IMR-90 (cell line): ENCODE data around the gene KCNMA1.

ENCODE experiments used
- BHLHE40 ChIP-seq: fragments of 150-350 bp; IDR thresholded peaks from 2 replicates; pipeline ENCODE4 v1.6.1; 2016; ENCODE audit warnings: mild to moderate bottlenecking, low read depth, low read length
- FOS ChIP-seq: fragments of 150-350 bp; IDR thresholded peaks from 2 replicates; pipeline ENCODE4 v1.6.1; 2016; ENCODE audit warnings: low read depth, low read length
- MAZ ChIP-seq: IDR thresholded peaks from 2 replicates; pipeline ENCODE4 v1.6.1; 2012; ENCODE audit warnings: low read depth, mild to moderate bottlenecking, low read length, improper control_type of control experiment, moderate library complexity, borderline replicate concordance
- NFE2L2 ChIP-seq: fragments of 150-350 bp; IDR thresholded peaks from 2 replicates; pipeline ENCODE4 v1.6.1; 2016; ENCODE audit warnings: low read depth, mild to moderate bottlenecking, low read length
- POLR2A ChIP-seq: IDR thresholded peaks from 2 replicates; pipeline ENCODE4 v1.6.1; 2012; ENCODE audit warnings: mild to moderate bottlenecking, low read depth, low read length
- RAD21 ChIP-seq: IDR thresholded peaks from 2 replicates; pipeline ENCODE4 v1.6.1; 2012; ENCODE audit warnings: low read length, improper control_type of control experiment
- SMC3 ChIP-seq: fragments of 150-350 bp; IDR thresholded peaks from 2 replicates; pipeline ENCODE4 v1.6.1; 2016; ENCODE audit warnings: low read depth, mild to moderate bottlenecking, antibody characterized with exemption, low read length, moderate library complexity
- TF ChIP-seq, protein P1 (sequence below): fragments of 150-350 bp; IDR thresholded peaks from 2 replicates; pipeline ENCODE4 v1.6.1; 2017; ENCODE audit warnings: mild to moderate bottlenecking, antibody characterized with exemption, low read length, low read depth
- TF ChIP-seq, protein P2 (sequence below): conservative IDR thresholded peaks from 2 replicates; pipeline ENCODE4 v1.5.1; 2012; ENCODE audit warnings: mild to moderate bottlenecking, low read depth, low read length, improper control_type of control experiment

DNA sequence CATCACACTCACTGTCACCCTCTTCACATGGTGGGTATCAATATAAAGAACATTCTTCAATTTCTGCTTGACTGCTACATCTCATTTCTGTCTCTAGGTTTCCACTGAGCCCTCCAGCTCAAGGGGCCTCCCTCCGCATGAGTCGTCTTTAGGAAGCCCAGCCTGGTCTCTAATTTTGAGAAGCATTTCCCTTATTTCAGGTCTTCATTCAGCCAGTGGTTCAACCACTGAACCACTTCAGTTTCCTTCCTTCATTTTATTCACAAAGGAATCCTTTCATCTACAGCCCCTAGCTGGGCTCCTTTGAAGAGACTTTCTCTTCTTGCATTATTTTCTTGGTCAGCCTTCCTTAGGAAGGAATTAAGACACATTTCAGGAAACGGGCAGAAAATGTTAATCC is 257.4 kb downstream of the KCNMA1 start:
- TF ChIP-seq, protein P1, sequence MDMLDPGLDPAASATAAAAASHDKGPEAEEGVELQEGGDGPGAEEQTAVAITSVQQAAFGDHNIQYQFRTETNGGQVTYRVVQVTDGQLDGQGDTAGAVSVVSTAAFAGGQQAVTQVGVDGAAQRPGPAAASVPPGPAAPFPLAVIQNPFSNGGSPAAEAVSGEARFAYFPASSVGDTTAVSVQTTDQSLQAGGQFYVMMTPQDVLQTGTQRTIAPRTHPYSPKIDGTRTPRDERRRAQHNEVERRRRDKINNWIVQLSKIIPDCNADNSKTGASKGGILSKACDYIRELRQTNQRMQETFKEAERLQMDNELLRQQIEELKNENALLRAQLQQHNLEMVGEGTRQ, result no peak
- TF ChIP-seq POLR2A (no peak), SMC3 (no peak), BHLHE40 (no peak), RAD21 (no peak), FOS (no peak), NFE2L2 (no peak), MAZ (no peak)
- TF ChIP-seq, protein P2, sequence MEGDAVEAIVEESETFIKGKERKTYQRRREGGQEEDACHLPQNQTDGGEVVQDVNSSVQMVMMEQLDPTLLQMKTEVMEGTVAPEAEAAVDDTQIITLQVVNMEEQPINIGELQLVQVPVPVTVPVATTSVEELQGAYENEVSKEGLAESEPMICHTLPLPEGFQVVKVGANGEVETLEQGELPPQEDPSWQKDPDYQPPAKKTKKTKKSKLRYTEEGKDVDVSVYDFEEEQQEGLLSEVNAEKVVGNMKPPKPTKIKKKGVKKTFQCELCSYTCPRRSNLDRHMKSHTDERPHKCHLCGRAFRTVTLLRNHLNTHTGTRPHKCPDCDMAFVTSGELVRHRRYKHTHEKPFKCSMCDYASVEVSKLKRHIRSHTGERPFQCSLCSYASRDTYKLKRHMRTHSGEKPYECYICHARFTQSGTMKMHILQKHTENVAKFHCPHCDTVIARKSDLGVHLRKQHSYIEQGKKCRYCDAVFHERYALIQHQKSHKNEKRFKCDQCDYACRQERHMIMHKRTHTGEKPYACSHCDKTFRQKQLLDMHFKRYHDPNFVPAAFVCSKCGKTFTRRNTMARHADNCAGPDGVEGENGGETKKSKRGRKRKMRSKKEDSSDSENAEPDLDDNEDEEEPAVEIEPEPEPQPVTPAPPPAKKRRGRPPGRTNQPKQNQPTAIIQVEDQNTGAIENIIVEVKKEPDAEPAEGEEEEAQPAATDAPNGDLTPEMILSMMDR, result no peak
